Fibroblast of skin of left quadriceps (primary cell): Measurements from ENCODE around the gene ADCY6.

Experiments used
- DNase-seq, 2 experiments: peaks; one replicate each; pipeline ENCODE4 v3.0.0-alpha.2; 2013; ENCODE audit warnings: low read depth in 2 of 2

The ADCY6 gene

DNA sequence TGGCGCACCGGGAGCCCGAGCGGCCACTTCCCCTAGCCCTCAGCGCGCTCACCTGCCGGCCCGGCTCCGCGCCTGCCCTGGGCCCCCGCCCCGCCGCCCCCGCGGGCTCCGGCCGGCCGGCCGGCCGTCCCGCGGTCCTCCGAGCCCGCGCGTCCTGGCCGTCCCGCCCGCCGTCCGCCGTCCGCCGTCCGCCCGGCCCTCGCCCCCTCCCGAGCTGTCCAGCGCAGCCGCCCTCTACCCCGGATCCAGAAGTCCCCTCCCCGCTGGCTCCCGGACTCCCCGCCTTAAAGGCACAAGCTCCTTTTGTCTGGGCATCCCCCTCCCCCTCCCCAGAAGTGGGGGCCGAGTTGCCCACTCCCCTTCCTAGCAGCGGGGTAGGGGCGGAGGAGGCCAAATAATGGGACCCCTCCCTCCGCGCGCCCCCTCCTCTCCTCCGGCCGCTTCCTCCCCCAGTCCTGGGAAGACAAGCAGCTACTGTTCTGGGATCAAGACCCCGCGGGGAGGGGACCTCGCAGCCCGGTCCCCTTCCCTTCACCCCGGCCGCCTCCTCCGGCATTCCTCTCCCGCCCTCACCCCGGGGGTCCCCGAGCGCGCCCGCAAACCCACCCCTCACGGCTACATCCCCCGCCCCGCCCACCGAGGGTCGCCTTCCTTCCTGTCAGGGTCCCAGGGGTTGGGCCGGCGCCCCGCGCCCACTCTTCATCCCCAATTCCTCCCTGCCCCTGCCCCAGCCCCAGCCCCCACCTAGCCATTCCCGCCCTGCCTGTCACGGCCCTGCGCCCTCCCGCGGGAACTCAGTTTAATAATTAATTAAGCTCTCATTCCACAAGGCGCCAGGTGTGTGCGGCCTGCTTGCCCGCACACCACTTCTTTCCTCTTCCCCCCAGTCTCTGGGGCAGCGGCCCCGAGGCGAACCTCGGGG is at the start of gene ADCY6:
TSS of gene ADCY6 (minus strand) at position 236 of the 922 bp plus-strand sequence. CDS start 5,655 bp downstream, outside the sequence.
- peak; percentile 21 to 36 for DNase-seq

DNA sequence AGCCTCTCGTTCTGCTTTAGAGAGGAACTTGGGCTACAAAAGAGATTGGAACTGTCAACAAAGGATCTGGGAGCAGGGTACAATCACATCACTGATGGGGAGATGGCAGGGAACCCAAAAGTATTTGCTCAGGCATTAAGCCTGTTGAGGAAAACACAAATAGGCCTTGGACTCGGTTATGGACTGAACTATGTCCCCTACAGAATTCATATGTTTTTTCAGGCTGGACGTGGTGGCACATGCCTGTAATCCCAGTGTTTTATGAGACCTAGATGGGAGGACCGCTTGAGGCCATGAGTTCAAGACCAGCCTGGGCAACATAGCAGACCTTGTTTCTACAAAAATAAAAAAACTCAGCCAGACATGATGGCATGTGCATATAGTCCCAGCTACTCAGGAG is 49.2 kb upstream of the ADCY6 start:
- no peak for DNase-seq

DNA sequence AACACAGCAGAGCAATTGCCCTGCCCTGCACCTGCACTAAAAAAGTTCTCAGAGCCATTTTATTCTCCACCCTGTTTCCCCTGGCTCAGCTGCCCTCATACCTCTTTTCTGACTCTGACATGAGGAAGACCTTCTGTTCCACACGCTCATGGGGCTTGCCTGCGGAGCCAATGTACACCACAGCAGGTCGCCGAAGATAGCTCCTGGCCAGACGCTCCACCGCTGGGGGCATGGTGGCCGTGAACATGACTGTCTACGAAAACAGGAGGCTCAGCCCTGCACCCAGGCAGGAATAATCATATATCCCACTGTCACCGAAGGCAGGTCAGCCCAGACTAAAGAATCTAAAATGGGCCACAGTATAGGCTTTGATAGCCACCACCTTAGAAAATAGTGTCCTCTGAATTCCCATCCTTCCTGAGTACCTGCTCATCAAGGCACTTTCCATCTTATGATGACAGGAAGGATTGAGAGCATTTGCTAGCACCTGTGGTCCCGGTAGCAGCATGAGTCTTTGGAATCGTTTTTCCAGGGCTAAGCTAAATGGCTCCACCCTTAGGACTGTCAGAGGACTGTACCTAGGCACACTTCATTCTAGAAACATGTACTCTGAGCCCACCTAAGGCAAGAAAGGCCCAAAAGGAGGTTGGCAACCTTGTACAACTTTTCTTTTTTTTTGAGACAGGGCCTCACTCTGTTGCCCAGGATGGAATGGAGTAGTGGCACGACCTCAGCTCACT is 43.6 kb upstream of the ADCY6 start:
- DNase-seq = no peak

DNA sequence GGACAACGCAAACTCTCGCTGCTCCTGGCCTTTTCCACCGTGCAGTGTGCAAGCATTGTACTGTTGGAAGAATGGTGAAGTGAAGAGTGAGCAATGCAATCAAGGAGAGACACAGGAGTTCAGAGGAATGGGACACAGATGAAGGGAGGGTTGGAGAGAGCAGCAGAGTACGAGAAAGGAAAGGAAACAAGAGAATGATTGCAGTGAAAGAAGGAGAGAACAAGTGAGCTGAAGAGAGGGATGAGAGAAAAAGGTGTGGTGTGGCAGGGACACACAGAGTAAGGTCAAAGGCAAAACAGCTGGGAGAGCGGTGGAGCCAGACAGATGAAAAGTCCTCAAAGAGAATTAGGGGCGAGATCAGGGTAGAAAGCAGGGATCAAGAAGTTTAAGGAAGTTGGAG is 42.4 kb upstream of the ADCY6 start:
- no peak for DNase-seq

DNA sequence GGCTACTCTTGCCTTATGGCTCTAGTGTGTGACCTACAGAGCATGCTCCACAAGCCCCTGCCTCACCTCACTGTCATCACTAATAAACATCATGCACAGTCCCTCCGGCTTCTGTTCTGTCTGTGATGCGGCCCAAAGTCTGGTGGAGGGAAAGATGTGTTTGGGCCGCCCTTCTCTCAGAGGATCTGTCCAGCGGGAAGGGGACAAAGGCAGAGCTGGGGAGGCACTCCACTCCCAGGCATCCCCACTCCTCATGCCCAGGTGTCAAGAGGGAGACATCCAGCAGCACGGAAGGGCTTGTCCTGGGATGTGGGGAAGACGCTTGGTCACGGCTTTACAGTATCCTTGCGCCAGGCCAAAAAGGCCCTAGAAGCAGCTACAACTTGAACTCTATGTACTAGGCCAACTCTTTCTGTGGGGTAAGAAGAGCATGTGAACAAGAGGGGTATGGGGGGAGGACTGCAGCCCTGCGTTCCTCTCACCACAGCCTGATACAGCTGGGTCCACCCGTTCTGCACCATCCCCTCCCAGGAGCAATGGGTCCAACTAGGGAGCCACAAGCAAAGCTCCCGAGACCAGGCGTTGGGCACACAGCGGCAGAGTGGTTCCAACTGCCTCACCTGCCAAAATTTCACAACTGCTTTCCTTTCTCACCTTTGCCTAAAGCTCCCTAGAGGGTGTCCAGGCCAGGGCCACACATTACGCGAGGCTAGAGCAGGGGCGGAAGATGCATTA is 40.1 kb upstream of the ADCY6 start:
- DNase-seq = no peak

DNA sequence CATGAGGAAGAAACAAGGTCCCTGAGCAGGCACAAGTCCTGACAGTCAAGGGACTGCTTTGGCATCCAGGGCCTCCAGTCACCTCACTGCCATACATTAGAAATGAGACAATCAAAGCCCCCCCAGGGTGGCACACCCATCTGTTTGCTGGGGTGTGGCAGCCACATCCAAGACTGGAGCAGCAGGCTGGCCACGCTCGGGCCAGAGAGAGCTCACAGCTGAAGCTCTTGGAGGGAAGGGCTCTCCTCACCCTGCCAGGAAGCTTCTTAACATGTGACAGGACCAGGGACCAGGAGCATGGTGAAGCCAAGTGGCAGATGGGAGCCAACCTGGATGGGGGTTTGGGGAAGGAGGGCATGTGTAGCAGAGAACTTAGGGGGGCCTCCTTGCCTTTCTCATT is 39.4 kb upstream of the ADCY6 start:
- DNase-seq = no peak

DNA sequence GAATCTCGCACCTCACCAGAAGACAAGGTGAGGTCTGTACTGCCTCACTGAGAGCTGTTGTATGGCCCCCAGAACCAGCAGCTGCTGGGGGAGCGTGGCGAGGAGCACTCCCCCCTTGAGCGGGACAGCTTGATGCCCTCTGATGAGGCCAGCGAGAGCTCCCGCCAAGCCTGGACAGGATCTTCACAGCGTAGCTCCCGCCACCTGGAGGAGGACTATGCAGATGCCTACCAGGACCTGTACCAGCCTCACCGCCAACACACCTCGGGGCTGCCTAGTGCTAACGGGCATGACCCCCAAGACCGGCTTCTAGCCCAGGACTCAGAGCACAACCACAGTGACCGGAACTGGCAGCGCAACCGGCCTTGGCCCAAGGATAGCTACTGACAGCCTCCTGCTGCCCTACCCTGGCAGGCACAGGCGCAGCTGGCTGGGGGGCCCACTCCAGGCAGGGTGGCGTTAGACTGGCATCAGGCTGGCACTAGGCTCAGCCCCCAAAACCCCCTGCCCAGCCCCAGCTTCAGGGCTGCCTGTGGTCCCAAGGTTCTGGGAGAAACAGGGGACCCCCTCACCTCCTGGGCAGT is 38.7 kb upstream of the ADCY6 start:
- DNase-seq = no peak

DNA sequence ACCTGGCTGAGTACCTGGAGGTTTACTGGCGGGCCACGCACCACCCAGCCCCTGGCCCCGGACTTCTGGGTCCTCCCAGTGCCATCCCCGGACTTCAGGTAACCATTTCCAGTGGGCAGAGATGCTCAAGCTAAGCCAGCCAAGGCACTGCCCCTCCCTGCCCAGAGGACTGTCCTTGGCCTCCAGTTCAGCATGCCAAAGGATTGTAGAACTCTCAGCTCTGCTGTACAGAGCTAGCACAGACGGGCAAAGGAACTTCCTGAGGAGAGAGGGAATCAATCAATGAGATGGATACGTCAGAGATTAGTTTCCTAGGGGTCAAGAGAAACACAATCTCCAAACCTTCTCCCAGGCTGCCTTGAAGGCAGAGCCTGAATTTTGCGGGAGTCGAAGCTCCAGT is 38.1 kb upstream of the ADCY6 start:
- no peak for DNase-seq

DNA sequence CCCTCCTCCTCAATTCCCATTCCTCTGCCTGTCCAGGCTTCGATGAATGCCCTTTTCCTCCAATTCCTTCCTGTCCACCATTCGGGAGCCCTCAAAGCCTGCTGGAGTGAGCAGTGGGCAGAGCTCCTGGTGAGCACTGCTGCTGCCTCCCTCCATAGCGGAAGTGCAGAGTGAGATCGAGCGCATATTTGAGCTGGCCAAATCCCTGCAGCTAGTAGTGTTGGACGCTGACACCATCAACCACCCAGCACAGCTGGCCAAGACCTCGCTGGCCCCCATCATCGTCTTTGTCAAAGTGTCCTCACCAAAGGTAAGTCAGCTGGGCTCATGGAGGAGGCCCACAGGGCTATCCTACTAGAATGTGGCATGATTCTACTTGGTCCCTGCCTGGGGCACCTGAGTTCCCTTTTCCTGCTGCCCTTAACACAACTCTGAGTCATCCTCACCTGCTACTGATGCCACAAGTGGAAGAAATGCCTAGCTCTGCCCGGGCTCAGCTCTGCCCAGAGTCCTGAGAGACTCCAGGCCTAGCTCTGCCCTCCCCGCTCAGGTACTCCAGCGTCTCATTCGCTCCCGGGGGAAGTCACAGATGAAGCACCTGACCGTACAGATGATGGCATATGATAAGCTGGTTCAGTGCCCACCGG is 37.4 kb upstream of the ADCY6 start:
- DNase-seq = no peak

DNA sequence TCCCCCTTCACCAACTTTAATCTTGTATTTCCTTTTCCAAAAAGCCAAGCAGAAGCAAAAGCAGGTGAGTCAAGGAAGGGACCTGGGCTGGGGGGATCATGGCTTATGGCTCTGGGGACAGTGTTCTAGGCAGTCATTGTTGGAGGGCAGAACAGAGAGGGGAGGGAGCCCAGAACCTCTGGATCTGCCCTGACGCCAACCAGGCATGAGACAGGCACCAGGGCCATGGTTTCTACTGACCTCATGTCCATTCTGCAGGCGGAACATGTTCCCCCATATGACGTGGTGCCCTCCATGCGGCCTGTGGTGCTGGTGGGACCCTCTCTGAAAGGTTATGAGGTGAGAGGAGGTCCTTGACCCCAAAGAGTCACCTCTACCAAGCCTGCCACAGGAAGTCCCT is 36.0 kb upstream of the ADCY6 start:
- no peak for DNase-seq

DNA sequence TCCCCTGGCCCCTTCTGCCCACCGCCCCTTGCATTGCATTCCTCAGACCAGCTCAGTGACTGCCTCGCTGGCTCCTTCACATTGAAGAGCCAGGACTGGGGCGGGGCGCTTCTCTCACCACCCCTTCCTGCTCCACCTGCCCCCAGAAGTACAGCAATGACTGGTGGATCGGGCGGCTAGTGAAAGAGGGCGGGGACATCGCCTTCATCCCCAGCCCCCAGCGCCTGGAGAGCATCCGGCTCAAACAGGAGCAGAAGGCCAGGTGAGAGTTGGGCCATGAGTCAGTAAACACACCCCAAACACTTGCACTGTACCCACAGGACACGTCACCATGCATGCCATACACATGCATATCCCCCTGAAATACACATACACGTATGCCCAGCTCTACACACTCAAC is 35.2 kb upstream of the ADCY6 start:
- no peak for DNase-seq

DNA sequence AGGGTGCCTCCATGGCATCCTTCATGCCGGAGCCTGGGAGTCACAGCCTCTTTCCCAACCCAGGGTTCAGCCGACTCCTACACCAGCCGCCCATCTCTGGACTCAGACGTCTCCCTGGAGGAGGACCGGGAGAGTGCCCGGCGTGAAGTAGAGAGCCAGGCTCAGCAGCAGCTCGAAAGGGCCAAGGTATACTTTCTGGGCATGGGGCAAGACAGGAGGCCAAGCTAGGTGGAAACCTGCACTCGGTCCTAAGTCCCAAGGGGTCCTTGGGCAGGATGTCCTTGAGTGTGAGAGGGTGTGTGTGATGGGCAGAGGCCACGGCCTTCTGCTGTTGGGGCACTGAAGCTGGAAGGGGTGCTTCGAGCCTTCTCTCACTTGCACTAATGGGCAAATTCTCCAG is 34.4 kb upstream of the ADCY6 start:
- DNase-seq = no peak

DNA sequence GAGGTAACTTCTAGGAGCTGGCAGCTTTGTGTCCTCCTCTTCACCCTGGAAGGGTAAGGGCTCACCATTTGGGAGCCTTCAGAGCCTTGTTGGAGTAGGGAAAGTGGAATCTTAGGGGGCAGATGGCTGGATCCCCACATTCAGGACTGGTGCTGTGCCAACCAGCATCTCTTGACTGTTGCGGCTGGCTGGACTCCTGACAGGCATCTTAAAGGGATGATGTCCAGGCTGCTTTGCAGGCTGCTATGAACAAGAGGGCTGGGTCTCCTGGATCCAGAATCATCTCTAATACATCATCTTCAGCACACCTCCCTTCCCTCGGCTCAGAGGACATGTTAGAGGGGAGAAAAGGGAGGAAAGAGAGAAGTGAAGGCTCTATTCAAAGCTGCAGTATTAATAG is 33.8 kb upstream of the ADCY6 start:
- DNase-seq = no peak

DNA sequence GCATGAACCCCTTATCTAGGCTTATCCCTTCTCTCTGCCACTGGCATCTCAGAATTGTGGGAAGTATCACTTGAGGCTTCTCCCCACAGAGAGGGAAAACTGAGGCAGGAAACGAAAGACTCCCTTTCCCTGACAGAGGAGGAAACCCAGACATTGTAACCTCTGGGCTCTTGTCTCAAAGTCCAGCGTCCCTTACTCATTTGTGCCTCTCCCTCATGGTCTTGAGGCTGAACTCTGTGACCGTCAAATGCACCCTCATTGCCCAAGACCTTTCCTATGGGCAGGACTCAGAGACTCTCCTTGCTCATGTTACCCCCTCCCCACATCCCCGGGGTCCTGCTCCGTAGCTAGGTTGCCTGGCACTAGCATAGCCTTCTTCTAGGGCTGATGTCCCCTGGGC is 33.2 kb upstream of the ADCY6 start:
- DNase-seq = no peak

DNA sequence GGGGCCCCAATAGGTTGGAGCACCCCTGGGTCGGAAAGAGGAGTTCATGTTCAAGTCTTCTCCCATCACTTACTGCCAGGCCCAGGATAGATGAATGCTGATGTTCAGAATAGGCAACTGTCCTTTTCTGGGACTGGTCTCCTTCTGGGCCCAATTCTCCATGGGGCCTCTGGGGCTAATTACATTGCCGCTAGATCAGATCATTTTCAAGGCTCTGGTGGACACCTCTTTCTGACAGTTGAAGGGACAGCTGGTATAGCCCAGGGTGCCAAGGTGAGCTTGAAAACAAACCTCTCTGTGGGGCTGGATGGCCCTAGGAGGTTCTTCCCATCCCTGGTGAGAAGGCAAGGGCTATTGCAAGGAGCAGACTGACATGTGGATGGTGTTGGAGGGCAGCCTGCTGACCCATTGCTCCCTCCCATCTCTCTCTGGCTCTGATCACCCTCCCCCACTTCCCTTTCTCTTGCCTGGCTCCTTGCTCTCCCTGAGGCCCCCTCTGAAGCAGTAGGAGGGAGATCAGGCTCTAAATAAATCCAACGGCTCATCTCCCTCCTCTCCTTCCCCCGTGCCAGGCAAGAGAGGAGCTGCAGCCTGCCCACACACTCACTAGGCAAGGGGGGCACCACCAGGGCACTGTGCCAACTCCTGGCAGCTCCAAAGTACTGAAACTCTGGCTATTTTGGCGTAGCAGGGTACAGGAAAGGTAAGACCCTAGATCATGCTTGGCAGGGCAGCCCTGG is 31.3 kb upstream of the ADCY6 start:
- DNase-seq = no peak

DNA sequence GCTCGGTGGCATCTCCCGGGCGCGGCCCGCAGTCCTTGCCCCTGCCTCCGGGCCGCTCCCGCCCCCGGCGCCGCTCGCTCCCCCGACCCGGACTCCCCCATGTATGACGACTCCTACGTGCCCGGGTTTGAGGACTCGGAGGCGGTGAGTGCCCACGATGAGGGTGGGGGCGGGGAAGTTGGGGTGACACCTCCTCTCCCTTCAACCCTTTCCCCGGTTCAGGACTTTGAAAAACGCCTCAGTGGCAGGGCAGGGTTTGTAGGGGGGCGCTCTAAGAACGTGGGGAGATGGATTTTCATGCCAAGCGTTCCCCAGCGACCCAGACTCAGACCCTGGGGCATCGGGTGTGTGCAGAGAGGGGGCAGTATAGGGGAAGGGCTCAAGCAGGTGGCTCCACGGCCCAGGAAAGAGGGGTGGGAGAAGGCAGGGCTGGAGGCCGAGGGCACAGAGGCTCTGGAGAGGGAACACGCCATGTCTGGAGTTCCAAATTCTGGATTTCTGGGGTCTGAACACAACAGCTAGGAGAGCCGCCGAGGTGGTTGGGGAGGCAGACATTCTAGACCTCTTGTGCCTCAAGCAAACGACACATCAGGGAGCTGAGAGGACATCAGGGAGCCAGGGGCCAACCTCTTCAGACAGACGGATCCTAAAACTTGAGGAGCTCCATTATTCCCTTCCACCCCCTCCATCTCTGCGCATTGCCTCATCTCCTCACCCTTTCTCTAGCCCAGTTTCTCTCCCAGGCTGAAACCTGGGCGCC is 30.1 kb upstream of the ADCY6 start:
- DNase-seq = no peak

DNA sequence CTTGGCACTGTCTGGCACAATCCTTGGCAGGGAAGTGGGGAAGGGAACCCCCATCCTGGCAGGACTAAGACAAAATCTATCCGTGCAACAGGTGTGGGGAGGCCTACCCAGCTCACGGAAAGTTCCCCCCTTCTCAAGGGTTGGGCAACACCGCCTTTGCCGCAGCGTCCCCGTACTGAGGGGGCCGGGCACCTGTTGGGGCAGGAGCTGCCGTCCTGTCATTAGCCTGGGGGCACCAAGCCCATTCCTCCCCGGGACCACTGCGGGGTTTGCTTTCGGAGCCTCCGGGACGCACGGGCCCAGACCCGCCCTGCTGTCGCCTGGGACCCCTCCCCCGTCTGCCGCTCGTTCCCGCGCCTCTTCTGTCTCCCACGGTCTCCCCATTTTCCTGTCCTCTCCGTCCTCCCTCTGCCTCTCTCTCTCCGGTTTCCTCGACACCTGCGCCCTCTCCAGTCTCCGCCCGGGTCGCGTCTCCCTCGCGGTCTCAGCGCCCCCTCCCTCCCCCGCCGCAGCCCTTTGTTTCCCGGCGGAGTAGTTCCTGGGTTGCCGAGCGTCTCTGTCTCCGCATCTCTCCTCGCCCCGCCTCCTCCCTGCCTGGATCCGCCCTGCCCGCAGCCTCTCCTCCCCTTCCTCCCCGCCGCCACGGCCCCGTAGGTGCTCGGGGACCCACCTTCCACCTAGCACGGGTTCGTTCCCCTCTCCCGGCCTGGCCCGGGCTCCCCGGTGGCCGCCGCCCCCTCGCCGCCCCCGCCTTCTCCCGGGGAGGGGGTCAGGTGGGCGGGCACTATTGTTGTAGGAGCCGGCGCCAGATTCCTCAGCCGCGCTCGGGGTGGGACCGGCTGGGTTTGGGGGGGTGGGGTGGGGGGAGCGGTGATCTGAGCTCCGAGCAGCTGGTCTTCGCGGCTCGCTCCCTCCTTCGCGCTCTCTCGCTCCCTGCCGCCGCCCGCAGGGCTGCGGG is 29.3 kb upstream of the ADCY6 start, which contains the start of gene CACNB3:
TSS of gene CACNB3 (plus strand) at position 624 of the 958 bp plus-strand sequence. CDS start 434 bp downstream, outside the sequence.
- no peak for DNase-seq

DNA sequence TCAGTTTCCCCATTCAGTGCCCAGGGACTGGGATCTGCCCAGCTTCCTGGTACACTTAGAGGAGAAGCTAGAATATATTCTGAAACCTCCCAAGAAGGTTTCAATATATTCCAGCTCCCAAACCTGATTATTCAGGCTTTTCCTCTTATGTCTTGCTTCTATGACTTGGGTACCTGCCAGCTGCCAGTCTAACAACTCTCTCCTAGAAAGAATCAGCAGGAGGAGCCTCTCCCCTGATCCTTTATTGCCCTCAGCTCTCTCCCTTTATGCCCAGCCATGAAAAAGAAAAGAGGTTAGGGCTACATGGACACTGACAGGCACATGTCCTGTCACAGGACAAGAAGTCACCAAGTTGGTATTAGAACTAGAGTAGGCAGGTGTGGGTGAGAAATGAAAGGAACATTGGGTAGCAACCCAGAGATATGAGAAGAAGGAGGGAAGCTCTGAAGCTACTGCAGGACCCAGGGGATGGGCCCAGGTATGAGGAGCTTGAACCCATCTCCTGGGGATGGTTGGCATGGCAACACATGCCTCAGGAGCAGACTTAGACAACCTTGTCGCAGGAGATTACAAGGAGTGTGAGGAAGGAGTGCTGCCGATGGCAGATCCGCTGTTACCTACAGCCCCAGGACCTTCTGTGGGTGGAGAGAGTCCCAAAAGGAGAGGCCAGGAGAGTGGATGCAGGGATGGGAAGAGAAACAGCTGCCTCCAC is 27.4 kb upstream of the ADCY6 start:
- no peak for DNase-seq
